ENCODE measurements around the gene CLCA1. TPM values are rescaled to one million over a fixed set of nuclear protein-coding genes. Genes with fewer than 3 reads are reported as not detected.
A peak's percentile ranks its signal among the peaks of the same experiment; 100 is the strongest.
"Not testable (repeated sequence)": the region's sequence is repeated elsewhere in the genome, so short reads cannot be mapped to it uniquely, and the experiment has no call there.

Gene CLCA1
- polyA plus RNA-seq, 2 of the 4 experiments (the other 2 are of a cell fraction) = not detected

DNA sequence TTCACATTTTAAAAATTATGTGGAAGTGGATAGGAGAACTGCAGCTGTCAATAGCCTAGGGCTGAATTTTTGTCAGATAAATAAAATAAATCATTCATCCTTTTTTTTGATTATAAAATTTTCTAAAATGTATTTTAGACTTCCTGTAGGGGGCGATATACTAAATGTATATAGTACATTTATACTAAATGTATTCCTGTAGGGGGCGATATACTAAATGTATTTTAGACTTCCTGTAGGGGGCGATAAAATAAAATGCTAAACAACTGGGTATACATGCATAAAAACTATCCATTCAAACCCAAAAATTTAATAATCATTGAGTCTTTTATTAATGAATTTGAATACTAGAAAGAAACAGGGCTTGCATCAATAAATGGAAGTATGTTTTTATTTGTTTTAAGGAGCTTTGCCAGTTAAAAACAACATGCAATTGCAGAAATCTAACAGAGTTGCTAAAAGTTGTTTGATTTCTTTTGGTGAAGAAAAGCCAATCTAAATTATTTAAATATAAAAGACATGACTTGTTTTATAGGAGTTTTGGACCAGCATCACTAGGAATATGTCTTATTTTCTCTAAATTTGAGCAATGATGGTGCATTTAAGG, 31.4 kb downstream of the CLCA1 start:
- H3K4me3 ChIP-seq = no peak overlapping the region
- no peaks in the 10 kb centered on the region for H3K4me1 ChIP-seq
- CTCF ChIA-PET = interaction anchor here (0.7 to 1.5 kb wide), 3 partner anchors 10 to 70 kb away, joined by 3 to 6 read pairs (median 4); no protein-coding TSS in a partner anchor
- no peak overlapping the region for H3K4me2 ChIP-seq
- no peak for ATAC-seq
- DNase-seq (ENCODE audit: low read depth in 1 of 2, low spot score in 1 of 2) = peak in 1 of 2 experiments; percentile 15
- no peak for FAIRE-seq
- POLR2A ChIA-PET = no interaction called here
- 0% methylated on average over 3 of the region's 3 CpGs for WGBS (ENCODE audit: missing lambda C conversion rate)
- H3K9me3 ChIP-seq = no peaks in the 10 kb centered on the region
- TF ChIP-seq SREBF2 (IDR thresholded peaks at IDR 0.05) = no peak
- no peak for TF ChIP-seq POLR2A (IDR thresholded peaks at IDR 0.05; ENCODE audit: low read length)
- TF ChIP-seq, protein P1, sequence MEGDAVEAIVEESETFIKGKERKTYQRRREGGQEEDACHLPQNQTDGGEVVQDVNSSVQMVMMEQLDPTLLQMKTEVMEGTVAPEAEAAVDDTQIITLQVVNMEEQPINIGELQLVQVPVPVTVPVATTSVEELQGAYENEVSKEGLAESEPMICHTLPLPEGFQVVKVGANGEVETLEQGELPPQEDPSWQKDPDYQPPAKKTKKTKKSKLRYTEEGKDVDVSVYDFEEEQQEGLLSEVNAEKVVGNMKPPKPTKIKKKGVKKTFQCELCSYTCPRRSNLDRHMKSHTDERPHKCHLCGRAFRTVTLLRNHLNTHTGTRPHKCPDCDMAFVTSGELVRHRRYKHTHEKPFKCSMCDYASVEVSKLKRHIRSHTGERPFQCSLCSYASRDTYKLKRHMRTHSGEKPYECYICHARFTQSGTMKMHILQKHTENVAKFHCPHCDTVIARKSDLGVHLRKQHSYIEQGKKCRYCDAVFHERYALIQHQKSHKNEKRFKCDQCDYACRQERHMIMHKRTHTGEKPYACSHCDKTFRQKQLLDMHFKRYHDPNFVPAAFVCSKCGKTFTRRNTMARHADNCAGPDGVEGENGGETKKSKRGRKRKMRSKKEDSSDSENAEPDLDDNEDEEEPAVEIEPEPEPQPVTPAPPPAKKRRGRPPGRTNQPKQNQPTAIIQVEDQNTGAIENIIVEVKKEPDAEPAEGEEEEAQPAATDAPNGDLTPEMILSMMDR (IDR thresholded peaks at IDR 0.05) = peak; percentile 73
- TF ChIP-seq RCOR1 (IDR thresholded peaks at IDR 0.05; ENCODE audit: low read depth, low read length) = no peak
- TF ChIP-seq HOXB13 (CRISPR knock-in tag; IDR thresholded peaks at IDR 0.05; ENCODE audit: low read depth) = no peak
- peak in 1 of 2 experiments; percentile 18; a peak in 1 of 5 replicates for TF ChIP-seq RAD21 (conservative IDR thresholded peaks at IDR 0.05 in 1 of 2, IDR thresholded peaks at IDR 0.05 in 1 of 2)
- no peak overlapping the region for H3K27ac ChIP-seq

DNA sequence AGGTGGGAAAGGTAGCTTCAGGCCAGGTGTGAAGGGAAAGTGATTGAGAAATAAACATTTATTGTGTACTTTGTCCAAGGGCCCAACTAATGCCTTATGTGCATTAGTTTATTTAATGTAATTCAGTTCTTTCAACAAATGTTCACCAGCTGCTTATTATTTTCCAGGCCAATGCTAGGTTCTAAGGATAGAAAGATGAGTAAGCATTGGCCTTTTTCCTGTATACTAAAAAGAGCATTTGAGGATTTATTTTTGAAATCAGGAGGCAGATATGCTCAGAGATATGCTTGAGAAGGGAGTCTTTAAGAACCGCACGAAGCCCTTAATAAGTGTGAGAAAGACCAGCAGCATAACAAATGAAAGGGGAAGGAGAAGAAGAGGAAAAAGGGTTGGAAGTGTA, 32.0 kb downstream of the CLCA1 start:
- no peak for ATAC-seq
- POLR2A ChIA-PET = no interaction called here

DNA sequence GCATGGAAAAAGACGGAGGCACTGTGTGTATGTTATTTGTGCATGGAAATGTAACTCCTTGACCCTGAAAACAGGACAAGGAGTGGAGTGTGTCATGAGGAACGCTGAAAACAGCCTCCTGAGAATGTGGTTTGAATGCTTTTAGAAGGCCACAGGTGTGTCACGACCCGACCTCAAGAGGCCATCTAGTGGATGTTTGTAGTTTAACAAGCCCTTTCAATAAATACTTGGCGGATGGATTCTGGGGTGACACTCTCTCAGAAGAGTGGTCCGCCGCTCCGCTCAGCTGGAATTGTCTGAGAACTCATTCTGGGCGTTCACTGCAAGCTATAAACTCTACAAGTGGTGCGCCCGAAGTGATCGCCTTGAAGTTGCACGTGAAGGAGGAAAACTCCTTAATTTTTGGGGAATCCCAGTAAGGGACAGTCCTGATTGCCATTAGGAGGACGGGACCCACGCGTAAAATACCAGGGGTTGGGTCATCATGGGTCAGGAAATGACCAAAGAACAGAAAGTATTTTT, 33.5 kb downstream of the CLCA1 start:
- H3K4me3 ChIP-seq, H3K4me1 ChIP-seq, POLR2A ChIA-PET, H3K9me3 ChIP-seq, FAIRE-seq, H3K27ac ChIP-seq: not testable (repeated sequence)
- ATAC-seq (peak; percentile 34 to 80; a peak in 3 of 6 replicates), DNase-seq (ENCODE audit: low read depth in 1 of 2, low spot score in 1 of 2) (peak in 1 of 2 experiments; percentile 50)
- peak; percentile 18 to 35; a peak in 3 of 5 replicates for TF ChIP-seq RAD21 (conservative IDR thresholded peaks at IDR 0.05 in 1 of 2, IDR thresholded peaks at IDR 0.05 in 1 of 2)
- TF ChIP-seq, protein P1 (IDR thresholded peaks at IDR 0.05) = peak; percentile 30
- CTCF ChIA-PET = interaction anchor here (0.5 to 2.4 kb wide), 10 partner anchors 12 to 581 kb away, joined by 3 to 15 read pairs (median 4); no protein-coding TSS in a partner anchor
- 29% methylated on average over 15 of the region's 16 CpGs for WGBS (ENCODE audit: missing lambda C conversion rate)
- H3K4me2 ChIP-seq = peak overlapping the region; percentile 57

More for the DNA sequence above, 32.0 kb downstream of the CLCA1 start:
- DNase-seq (ENCODE audit: low read depth in 1 of 2, low spot score in 1 of 2) (no peak), FAIRE-seq (no peak)
- Histone ChIP-seq H3K9me3 (no peaks in the 10 kb centered on the region), H3K4me1 (no peaks in the 10 kb centered on the region), H3K4me2 (no peak overlapping the region), H3K27ac (no peak overlapping the region), H3K4me3 (no peak overlapping the region)
- 98% methylated on average over 2 of the region's 2 CpGs for WGBS (ENCODE audit: missing lambda C conversion rate)
- CTCF ChIA-PET = interaction anchor here (1.2 to 1.5 kb wide), 2 partner anchors 9 to 70 kb away, joined by 3 to 4 read pairs; no protein-coding TSS in a partner anchor
- no peak for TF ChIP-seq RNF2 (IDR thresholded peaks at IDR 0.05; ENCODE audit: borderline replicate concordance, low read depth)
- TF ChIP-seq JUNB (IDR thresholded peaks at IDR 0.05) = no peak
- TF ChIP-seq POLR2A (IDR thresholded peaks at IDR 0.05; ENCODE audit: low read length) = no peak
- TF ChIP-seq HEYL (CRISPR knock-in tag; IDR thresholded peaks at IDR 0.05) = no peak
- no peak for TF ChIP-seq HOXB5 (CRISPR knock-in tag; IDR thresholded peaks at IDR 0.05)
- no peak for TF ChIP-seq HOXB13 (CRISPR knock-in tag; IDR thresholded peaks at IDR 0.05; ENCODE audit: low read depth)
- TF ChIP-seq FOSB (CRISPR knock-in tag; IDR thresholded peaks at IDR 0.05) = no peak
- no peak for TF ChIP-seq ZNF302 (CRISPR knock-in tag; IDR thresholded peaks at IDR 0.05)

All from A549 (cell line).